ENCODE measurements around the gene VPS37B. TPM values are rescaled to one million over a fixed set of nuclear protein-coding genes. Genes with fewer than 3 reads are reported as not detected.

The VPS37B gene
- total and polyA plus RNA-seq, 10 of the 15 experiments (the other 5 are each of a cell fraction or from before 2014, with no cell fraction given): 0.66 to 68.6 (median 39.6) TPM

DNA sequence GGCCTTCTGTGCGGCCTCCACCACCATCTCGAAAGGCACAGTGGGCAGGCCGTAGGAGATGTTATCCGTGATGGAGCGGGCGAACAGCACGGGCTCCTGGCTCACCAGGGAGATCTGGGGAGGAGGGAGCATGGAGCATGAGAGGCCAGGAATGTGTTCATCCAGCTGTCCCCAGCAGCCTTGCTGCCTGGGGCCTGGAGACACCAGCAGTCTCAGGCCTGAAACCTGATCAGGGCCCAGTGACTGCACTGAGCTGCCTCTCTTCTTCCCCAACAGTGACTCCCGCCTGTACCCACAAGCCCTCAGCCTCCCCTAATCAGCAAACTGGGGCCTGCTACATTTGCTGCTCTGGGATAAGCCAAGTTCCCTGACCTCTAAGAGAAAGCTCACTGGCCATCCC, 39.4 kb upstream of the VPS37B start:
- Histone ChIP-seq H3K79me2 (ENCODE audit: control insufficient read depth, insufficient read depth, low read length) (no peaks in the 10 kb centered on the region), H3K4me3 (no peak overlapping the region), H3K27me3 (replicated peaks in 1 of 2; ENCODE audit: control insufficient read depth in 2 of 2, insufficient read depth in 2 of 2, low read length in 1 of 2) (no peaks in the 10 kb centered on the region), H3K4me1 (ENCODE audit: control insufficient read depth, insufficient read depth, low read length) (peaks cover 44% of the 10 kb centered on the region), H2AFZ (ENCODE audit: control insufficient read depth, low read depth, low read length) (peak overlapping the region; percentile 55), H4K20me1 (ENCODE audit: control insufficient read depth, insufficient read depth) (no peaks in the 10 kb centered on the region), H3K9ac (ENCODE audit: control insufficient read depth, insufficient read depth, low read length) (no peak overlapping the region), H3K4me2 (ENCODE audit: control insufficient read depth, insufficient read depth) (peak overlapping the region; percentile 19; the same call in 1 of the 2 replicates), H3K9me3 (replicated peaks; ENCODE audit: control insufficient read depth, insufficient read depth, low read length) (no peaks in the 10 kb centered on the region), H3K36me3 (ENCODE audit: control insufficient read depth in 2 of 2, insufficient read depth in 2 of 2, low read length in 1 of 2) (no peaks in the 10 kb centered on the region), H3K27ac (ENCODE audit: control insufficient read depth, insufficient read depth) (peak overlapping the region; percentile 71)
- ChIA-PET POLR2A (interaction anchor here (0.6 to 1.0 kb wide), 2 partner anchors 43 to 125 kb away, joined by 3 read pairs; no protein-coding TSS in a partner anchor), SMC1A (ENCODE audit: uncharacterized antibody, unreplicated experiment) (interaction anchor here (0.7 to 1.5 kb wide), 6 partner anchors 9 to 55 kb away, joined by 3 to 5 read pairs (median 5); no protein-coding TSS in a partner anchor), RAD21 (ENCODE audit: unreplicated experiment) (interaction anchor here (1.0 to 1.6 kb wide), 3 partner anchors 11 to 64 kb away, joined by 3 to 7 read pairs (median 3); no protein-coding TSS in a partner anchor), CTCF (interaction anchor here (0.6 to 1.4 kb wide), 4 partner anchors 11 to 505 kb away, joined by 3 to 5 read pairs (median 4); no protein-coding TSS in a partner anchor)
- DNase-seq (ENCODE audit: low read depth, low spot score) (no peak), FAIRE-seq (no peak), ATAC-seq (peak; percentile 43)
- intact Hi-C loops (cut with micrococcal nuclease; ENCODE audit: unreplicated experiment) (no loop called here), in situ Hi-C loops (cut with MboI) (no loop called here)
- TF ChIP-seq, protein P1, sequence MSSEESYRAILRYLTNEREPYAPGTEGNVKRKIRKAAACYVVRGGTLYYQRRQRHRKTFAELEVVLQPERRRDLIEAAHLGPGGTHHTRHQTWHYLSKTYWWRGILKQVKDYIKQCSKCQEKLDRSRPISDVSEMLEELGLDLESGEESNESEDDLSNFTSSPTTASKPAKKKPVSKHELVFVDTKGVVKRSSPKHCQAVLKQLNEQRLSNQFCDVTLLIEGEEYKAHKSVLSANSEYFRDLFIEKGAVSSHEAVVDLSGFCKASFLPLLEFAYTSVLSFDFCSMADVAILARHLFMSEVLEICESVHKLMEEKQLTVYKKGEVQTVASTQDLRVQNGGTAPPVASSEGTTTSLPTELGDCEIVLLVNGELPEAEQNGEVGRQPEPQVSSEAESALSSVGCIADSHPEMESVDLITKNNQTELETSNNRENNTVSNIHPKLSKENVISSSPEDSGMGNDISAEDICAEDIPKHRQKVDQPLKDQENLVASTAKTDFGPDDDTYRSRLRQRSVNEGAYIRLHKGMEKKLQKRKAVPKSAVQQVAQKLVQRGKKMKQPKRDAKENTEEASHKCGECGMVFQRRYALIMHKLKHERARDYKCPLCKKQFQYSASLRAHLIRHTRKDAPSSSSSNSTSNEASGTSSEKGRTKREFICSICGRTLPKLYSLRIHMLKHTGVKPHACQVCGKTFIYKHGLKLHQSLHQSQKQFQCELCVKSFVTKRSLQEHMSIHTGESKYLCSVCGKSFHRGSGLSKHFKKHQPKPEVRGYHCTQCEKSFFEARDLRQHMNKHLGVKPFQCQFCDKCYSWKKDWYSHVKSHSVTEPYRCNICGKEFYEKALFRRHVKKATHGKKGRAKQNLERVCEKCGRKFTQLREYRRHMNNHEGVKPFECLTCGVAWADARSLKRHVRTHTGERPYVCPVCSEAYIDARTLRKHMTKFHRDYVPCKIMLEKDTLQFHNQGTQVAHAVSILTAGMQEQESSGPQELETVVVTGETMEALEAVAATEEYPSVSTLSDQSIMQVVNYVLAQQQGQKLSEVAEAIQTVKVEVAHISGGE (CRISPR knock-in tag; IDR thresholded peaks at IDR 0.05): no peak
- TF ChIP-seq SREBF1 (IDR thresholded peaks at IDR 0.05; ENCODE audit: low read length) (no peak), BMI1 (IDR thresholded peaks at IDR 0.05; ENCODE audit: borderline replicate concordance) (no peak)
- TF ChIP-seq, protein P2, sequence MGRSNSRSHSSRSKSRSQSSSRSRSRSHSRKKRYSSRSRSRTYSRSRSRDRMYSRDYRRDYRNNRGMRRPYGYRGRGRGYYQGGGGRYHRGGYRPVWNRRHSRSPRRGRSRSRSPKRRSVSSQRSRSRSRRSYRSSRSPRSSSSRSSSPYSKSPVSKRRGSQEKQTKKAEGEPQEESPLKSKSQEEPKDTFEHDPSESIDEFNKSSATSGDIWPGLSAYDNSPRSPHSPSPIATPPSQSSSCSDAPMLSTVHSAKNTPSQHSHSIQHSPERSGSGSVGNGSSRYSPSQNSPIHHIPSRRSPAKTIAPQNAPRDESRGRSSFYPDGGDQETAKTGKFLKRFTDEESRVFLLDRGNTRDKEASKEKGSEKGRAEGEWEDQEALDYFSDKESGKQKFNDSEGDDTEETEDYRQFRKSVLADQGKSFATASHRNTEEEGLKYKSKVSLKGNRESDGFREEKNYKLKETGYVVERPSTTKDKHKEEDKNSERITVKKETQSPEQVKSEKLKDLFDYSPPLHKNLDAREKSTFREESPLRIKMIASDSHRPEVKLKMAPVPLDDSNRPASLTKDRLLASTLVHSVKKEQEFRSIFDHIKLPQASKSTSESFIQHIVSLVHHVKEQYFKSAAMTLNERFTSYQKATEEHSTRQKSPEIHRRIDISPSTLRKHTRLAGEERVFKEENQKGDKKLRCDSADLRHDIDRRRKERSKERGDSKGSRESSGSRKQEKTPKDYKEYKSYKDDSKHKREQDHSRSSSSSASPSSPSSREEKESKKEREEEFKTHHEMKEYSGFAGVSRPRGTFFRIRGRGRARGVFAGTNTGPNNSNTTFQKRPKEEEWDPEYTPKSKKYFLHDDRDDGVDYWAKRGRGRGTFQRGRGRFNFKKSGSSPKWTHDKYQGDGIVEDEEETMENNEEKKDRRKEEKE (IDR thresholded peaks at IDR 0.05): no peak
- WGBS (ENCODE audit: insufficient coverage, insufficient replicate concordance, low lambda C conversion rate, missing lambda C conversion rate): 93% methylated on average over 8 of the region's 8 CpGs
- BruUV-seq (replicated peaks): no TSS peak

All from GM12878 (cell line).